Measurements from ENCODE around the gene TNFRSF13B.
"Not testable (repeated sequence)": the region's sequence is repeated elsewhere in the genome, so short reads cannot be mapped to it uniquely, and the experiment has no call there.

Gene TNFRSF13B

GRCh38 chr17:17004997-17005614, 33.2 kb upstream of the TNFRSF13B start:
- peak; percentile 34 for DNase-seq

GRCh38 chr17:17004251-17004996, 32.5 kb upstream of the TNFRSF13B start:
- DNase-seq: no peak

- DNase-seq: not testable (repeated sequence)
Measured at GRCh38 chr17:17002731-17003715, 31.1 kb upstream of the TNFRSF13B start.

- DNase-seq: peak; percentile 87
Measured at GRCh38 chr17:17001874-17002520, 30.1 kb upstream of the TNFRSF13B start.

- no peak for DNase-seq
Measured at GRCh38 chr17:17001076-17001777, 29.3 kb upstream of the TNFRSF13B start.

GRCh38 chr17:16999931-17000625, 28.2 kb upstream of the TNFRSF13B start:
- DNase-seq: no peak

GRCh38 chr17:16997514-16998429, 25.9 kb upstream of the TNFRSF13B start:
- no peak for DNase-seq

GRCh38 chr17:16996726-16997125, 24.8 kb upstream of the TNFRSF13B start:
- DNase-seq: not testable (repeated sequence)

GRCh38 chr17:16995930-16996329, 24.0 kb upstream of the TNFRSF13B start:
- DNase-seq: no peak

GRCh38 chr17:16994631-16995030, 22.7 kb upstream of the TNFRSF13B start:
- DNase-seq: no peak

- peak; percentile 87 for DNase-seq
Measured at GRCh38 chr17:16991349-16992009, 19.6 kb upstream of the TNFRSF13B start.

- DNase-seq: no peak
Measured at GRCh38 chr17:16989953-16990860, 18.3 kb upstream of the TNFRSF13B start.

GRCh38 chr17:16989230-16989952, 17.5 kb upstream of the TNFRSF13B start:
- DNase-seq: no peak

- DNase-seq: no peak
Measured at GRCh38 chr17:16988749-16989229, 16.9 kb upstream of the TNFRSF13B start.

- DNase-seq: peak; percentile 37
Measured at GRCh38 chr17:16987830-16988601, 16.1 kb upstream of the TNFRSF13B start.

GRCh38 chr17:16987066-16987829, 15.3 kb upstream of the TNFRSF13B start:
- DNase-seq: no peak

Data from eye (tissue), 1 donor.